ENCODE data around the gene FBXO10. TPM values are rescaled to one million over a fixed set of nuclear protein-coding genes. Genes with fewer than 3 reads are reported as not detected.

Gene FBXO10
- total and polyA plus RNA-seq, 10 of the 15 experiments (the other 5 are each of a cell fraction or from before 2014, with no cell fraction given): 1.6 to 17.2 (median 9.6) TPM

GRCh38 chr9:37466037-37466709 is 110.0 kb downstream of the FBXO10 start (continued):
- peak; percentile 10; the same call in 1 of the 2 replicates for TF ChIP-seq ZNF687 (IDR thresholded peaks at IDR 0.05)
- peak; percentile 13 for TF ChIP-seq MXI1 (IDR thresholded peaks at IDR 0.05; ENCODE audit: low read depth, low read length)
- peak; percentile 57; the same call in 1 of the 2 replicates for TF ChIP-seq NR2F1 (conservative IDR thresholded peaks at IDR 0.05)
- 0 out of 2 replicates have a peak, but pooled peaks have one; percentile 37 for TF ChIP-seq MTA3 (IDR thresholded peaks at IDR 0.05; ENCODE audit: borderline replicate concordance, low read length)
- 0 out of 2 replicates have a peak, but pooled peaks have one; percentile 32 for TF ChIP-seq DPF2 (IDR thresholded peaks at IDR 0.05)
- TF ChIP-seq MYB (IDR thresholded peaks at IDR 0.05; ENCODE audit: borderline replicate concordance, low read depth, low read length): no peak
- no peak for TF ChIP-seq IRF3 (IDR thresholded peaks at IDR 0.05)
